ENCODE data around the gene STK32C.

Gene STK32C

GRCh38 chr10:132209130-132209529, 98.6 kb downstream of the STK32C start:
- H3K27ac ChIP-seq: no peak overlapping the region
- no peak for TF ChIP-seq ZFX (IDR thresholded peaks at IDR 0.05; ENCODE audit: borderline replicate concordance)
- TF ChIP-seq CTCF (IDR thresholded peaks at IDR 0.05): no peak

GRCh38 chr10:132208462-132209050, 99.2 kb downstream of the STK32C start:
- H3K27ac ChIP-seq: no peak overlapping the region
- no peak for TF ChIP-seq ZFX (IDR thresholded peaks at IDR 0.05; ENCODE audit: borderline replicate concordance)
- no peak for TF ChIP-seq CTCF (IDR thresholded peaks at IDR 0.05)

GRCh38 chr10:132207536-132208461, 100.0 kb downstream of the STK32C start:
- TF ChIP-seq CTCF (IDR thresholded peaks at IDR 0.05): no peak
- TF ChIP-seq ZFX (IDR thresholded peaks at IDR 0.05; ENCODE audit: borderline replicate concordance): no peak
- no peak overlapping the region for H3K27ac ChIP-seq

GRCh38 chr10:132206806-132207535, 100.8 kb downstream of the STK32C start:
- no peak overlapping the region for H3K27ac ChIP-seq
- TF ChIP-seq CTCF (IDR thresholded peaks at IDR 0.05) (no peak), ZFX (IDR thresholded peaks at IDR 0.05; ENCODE audit: borderline replicate concordance) (no peak)

- H3K27ac ChIP-seq: no peak overlapping the region
- TF ChIP-seq ZFX (IDR thresholded peaks at IDR 0.05; ENCODE audit: borderline replicate concordance) (no peak), CTCF (IDR thresholded peaks at IDR 0.05) (no peak)
These were observed 101.4 kb downstream of the STK32C start for GRCh38 chr10:132206377-132206745.

GRCh38 chr10:132205650-132206376, 101.9 kb downstream of the STK32C start:
- no peak overlapping the region for H3K27ac ChIP-seq
- TF ChIP-seq ZFX (IDR thresholded peaks at IDR 0.05; ENCODE audit: borderline replicate concordance) (no peak), CTCF (IDR thresholded peaks at IDR 0.05) (no peak)

Measured in 22Rv1 (cell line).